ENCODE data around the gene SSBP3.

SSBP3 gene

DNA sequence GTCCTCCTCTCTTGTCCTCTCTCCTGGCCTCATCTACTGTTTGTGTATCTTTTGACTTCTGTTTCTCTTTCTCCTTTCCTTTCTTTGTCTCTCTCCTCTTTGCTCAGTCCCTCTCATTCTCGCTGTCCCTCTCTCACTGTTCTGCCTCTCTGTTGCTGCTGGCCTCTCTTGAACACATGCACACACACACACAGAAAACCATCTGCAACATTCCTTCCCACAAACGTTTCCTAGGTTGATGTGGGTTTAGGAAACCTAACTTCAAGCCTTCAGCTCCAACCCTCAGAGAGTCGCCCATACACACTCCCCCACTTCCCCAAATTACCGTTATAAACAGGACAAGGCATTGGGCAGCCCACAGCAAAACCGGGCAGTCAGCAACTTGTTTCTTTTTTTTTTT is 10.9 kb upstream of the SSBP3 start:
- TF ChIP-seq CTCF (conservative IDR thresholded peaks at IDR 0.05; ENCODE audit: low read depth, low read length) = no peak
- DNase-seq (ENCODE audit: low read depth) = peak; percentile 8
- no peak overlapping the region for H3K4me3 ChIP-seq (ENCODE audit: low read depth, low read length)

DNA sequence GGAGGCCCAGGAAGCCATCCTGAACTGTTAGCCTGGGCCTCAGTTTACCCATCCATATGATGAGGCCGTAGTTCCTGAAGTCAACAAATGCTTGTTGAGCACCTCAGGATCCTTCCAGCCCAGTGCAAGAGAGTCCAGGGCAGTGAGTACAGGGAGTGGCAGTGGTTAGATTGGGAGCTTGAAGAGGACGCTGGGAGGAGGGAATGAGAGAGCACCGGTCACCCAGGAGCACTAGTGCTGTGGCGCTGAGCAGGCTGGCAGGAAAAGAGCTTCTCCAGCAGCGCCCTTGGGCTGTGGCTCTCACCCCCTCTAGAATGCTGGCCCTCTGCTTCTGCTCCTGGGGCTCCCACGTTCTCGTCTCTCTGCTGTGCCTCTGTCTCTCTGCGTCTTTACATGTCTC is 10.2 kb upstream of the SSBP3 start:
- H3K4me3 ChIP-seq (ENCODE audit: low read depth, low read length) = no peak overlapping the region
- no peak for TF ChIP-seq CTCF (conservative IDR thresholded peaks at IDR 0.05; ENCODE audit: low read depth, low read length)
- DNase-seq (ENCODE audit: low read depth) = no peak

GRCh38 chr1:54415991-54416390 is 9.8 kb upstream of the SSBP3 start:
- no peak for DNase-seq (ENCODE audit: low read depth)

DNA sequence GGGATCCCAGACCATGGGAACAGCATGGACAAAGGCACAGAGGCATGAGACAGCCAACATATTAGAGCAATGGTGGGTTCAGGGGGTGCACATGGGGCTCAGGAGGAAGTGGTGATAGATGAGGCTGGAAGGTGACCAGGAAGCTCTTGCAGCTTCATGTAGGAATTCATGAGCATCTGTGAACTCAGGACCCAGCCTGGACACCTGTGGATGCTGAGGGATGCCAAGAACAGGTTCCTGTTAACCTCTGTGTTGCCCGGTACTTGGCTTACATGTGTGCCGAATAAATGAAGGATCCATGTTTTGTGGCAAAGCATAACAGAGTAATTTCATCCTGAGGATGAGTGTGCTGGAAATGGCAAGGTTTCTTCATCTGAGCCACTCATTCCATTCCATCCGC is 9.3 kb upstream of the SSBP3 start:
- TF ChIP-seq CTCF (conservative IDR thresholded peaks at IDR 0.05; ENCODE audit: low read depth, low read length) = no peak
- no peak for DNase-seq (ENCODE audit: low read depth)
- H3K4me3 ChIP-seq (ENCODE audit: low read depth, low read length) = no peak overlapping the region

More at GRCh38 chr1:54415991-54416390, 9.8 kb upstream of the SSBP3 start:
- no peak for TF ChIP-seq CTCF (conservative IDR thresholded peaks at IDR 0.05; ENCODE audit: low read depth, low read length)
- H3K4me3 ChIP-seq (ENCODE audit: low read depth, low read length) = no peak overlapping the region

- no peak overlapping the region for H3K4me3 ChIP-seq (ENCODE audit: low read depth, low read length)
- TF ChIP-seq CTCF (conservative IDR thresholded peaks at IDR 0.05; ENCODE audit: low read depth, low read length) = no peak
- no peak for DNase-seq (ENCODE audit: low read depth)
These were observed 7.5 kb upstream of the SSBP3 start for GRCh38 chr1:54413732-54414131.

DNA sequence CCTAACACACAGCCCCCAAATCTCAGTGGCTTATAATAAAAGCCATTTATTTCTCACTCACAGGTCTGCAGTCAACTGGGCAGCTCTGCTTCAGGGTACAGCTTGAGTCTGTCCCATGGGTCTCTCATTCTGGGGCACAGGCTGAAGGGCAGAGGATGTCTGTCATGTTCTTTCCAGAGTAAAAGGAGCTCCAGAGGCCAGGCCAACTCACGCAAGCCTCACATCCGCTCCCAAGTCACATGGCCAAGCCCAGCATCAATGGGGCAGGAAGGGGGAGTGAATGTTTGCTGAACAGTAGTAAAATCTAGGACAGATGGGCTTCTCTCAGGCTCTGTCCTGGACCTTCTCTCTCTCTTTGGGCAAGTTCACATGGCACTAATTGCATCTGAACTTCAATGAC is 7.1 kb upstream of the SSBP3 start:
- peak; percentile 63 for DNase-seq (ENCODE audit: low read depth)
- no peak overlapping the region for H3K4me3 ChIP-seq (ENCODE audit: low read depth, low read length)
- TF ChIP-seq CTCF (conservative IDR thresholded peaks at IDR 0.05; ENCODE audit: low read depth, low read length) = no peak

DNA sequence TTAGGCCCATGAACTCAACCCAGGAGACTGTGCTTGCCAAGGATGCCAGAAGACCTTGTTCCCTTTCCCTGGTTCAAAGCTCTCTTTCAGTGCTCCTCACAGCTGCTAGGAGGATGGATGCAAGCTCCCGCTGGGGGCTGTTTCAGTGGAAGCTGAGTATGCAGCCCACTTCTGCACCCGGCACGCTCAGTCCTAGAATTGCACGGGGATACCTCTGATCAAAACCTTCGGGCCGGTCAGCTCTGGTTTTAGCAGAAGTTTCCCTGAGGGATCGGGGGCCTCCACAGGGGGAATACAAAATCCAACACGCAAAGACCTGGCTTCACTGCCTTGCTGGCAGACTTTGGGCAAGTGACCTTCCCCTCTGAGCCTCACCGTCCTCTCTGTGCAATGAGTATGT is 4.2 kb upstream of the SSBP3 start:
- no peak for DNase-seq (ENCODE audit: low read depth)
- no peak for TF ChIP-seq CTCF (conservative IDR thresholded peaks at IDR 0.05; ENCODE audit: low read depth, low read length)
- no peak overlapping the region for H3K4me3 ChIP-seq (ENCODE audit: low read depth, low read length)
